ENCODE data around the gene AFAP1. TPM values are rescaled to one million over a fixed set of nuclear protein-coding genes. Genes with fewer than 3 reads are reported as not detected.

Gene AFAP1
- total and polyA plus RNA-seq, 2 of the 8 experiments (the other 6 are each of a cell fraction or from before 2014, with no cell fraction given), result 3.6 to 18.2 TPM

- TF ChIP-seq CHD7 (IDR thresholded peaks at IDR 0.05; ENCODE audit: insufficient replicate concordance, low read length), result no peak
- TF ChIP-seq TAF7 (optimal IDR thresholded peaks at IDR 0.05; ENCODE audit: borderline replicate concordance, low read depth, low read length), result no peak
- TF ChIP-seq RNF2 (IDR thresholded peaks at IDR 0.05; ENCODE audit: borderline replicate concordance, low read depth, low read length, missing control alignments, poor library complexity, severe bottlenecking), result no peak
- no peak for TF ChIP-seq EP300 (IDR thresholded peaks at IDR 0.05; ENCODE audit: borderline replicate concordance in 1 of 2, low read depth in 2 of 2, low read length in 2 of 2)
- TF ChIP-seq MAX (IDR thresholded peaks at IDR 0.05), result no peak
- no peak for TF ChIP-seq CBX8 (IDR thresholded peaks at IDR 0.05; ENCODE audit: borderline replicate concordance, low read depth, low read length)
- TF ChIP-seq, protein P1, sequence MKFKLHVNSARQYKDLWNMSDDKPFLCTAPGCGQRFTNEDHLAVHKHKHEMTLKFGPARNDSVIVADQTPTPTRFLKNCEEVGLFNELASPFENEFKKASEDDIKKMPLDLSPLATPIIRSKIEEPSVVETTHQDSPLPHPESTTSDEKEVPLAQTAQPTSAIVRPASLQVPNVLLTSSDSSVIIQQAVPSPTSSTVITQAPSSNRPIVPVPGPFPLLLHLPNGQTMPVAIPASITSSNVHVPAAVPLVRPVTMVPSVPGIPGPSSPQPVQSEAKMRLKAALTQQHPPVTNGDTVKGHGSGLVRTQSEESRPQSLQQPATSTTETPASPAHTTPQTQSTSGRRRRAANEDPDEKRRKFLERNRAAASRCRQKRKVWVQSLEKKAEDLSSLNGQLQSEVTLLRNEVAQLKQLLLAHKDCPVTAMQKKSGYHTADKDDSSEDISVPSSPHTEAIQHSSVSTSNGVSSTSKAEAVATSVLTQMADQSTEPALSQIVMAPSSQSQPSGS (IDR thresholded peaks at IDR 0.05; ENCODE audit: low read length), result no peak
These were observed 161.7 kb downstream of the AFAP1 start (continued) for GRCh38 chr4:7777871-7778509.

All from H1 (cell line).